ENCODE data around the gene ITGB3BP.
"Not testable (repeated sequence)": the region's sequence is repeated elsewhere in the genome, so short reads cannot be mapped to it uniquely, and the experiment has no call there.

ITGB3BP gene

GRCh38 chr1:63501256-63501655 lies 21.8 kb downstream of the ITGB3BP start:
- DNase-seq, result no peak

- no peak for DNase-seq
Observed at GRCh38 chr1:63498106-63498505, 24.9 kb downstream of the ITGB3BP start.

GRCh38 chr1:63497577-63497976 lies 25.4 kb downstream of the ITGB3BP start:
- DNase-seq, result no peak

- DNase-seq, result no peak
Observed at GRCh38 chr1:63487336-63488065, 35.5 kb downstream of the ITGB3BP start.

- no peak for DNase-seq
Observed at GRCh38 chr1:63486629-63487028, 36.4 kb downstream of the ITGB3BP start.

- no peak for DNase-seq
Observed at GRCh38 chr1:63480057-63480456, 43.0 kb downstream of the ITGB3BP start.

- no peak for DNase-seq
Observed at GRCh38 chr1:63475761-63476160, 47.3 kb downstream of the ITGB3BP start.

GRCh38 chr1:63468683-63469082 lies 54.3 kb downstream of the ITGB3BP start:
- not testable (repeated sequence) for DNase-seq

GRCh38 chr1:63466759-63467158 lies 56.3 kb downstream of the ITGB3BP start:
- no peak for DNase-seq

GRCh38 chr1:63466181-63466580 lies 56.8 kb downstream of the ITGB3BP start:
- DNase-seq, result no peak

GRCh38 chr1:63463248-63463647 lies 59.8 kb downstream of the ITGB3BP start:
- no peak for DNase-seq

GRCh38 chr1:63461661-63462230 lies 61.3 kb downstream of the ITGB3BP start:
- DNase-seq, result no peak

- DNase-seq, result no peak
Observed at GRCh38 chr1:63458750-63459149, 64.3 kb downstream of the ITGB3BP start.

- DNase-seq, result no peak
Observed at GRCh38 chr1:63454269-63454668, 68.8 kb downstream of the ITGB3BP start.

- DNase-seq, result no peak
Observed at GRCh38 chr1:63453232-63453631, 69.8 kb downstream of the ITGB3BP start.

- no peak for DNase-seq
Observed at GRCh38 chr1:63450416-63450815, 72.6 kb downstream of the ITGB3BP start.

GRCh38 chr1:63448731-63449246 lies 74.2 kb downstream of the ITGB3BP start:
- DNase-seq, result no peak

- no peak for DNase-seq
Observed at GRCh38 chr1:63442141-63442475, 80.9 kb downstream of the ITGB3BP start.

GRCh38 chr1:63435161-63435560 lies 87.9 kb downstream of the ITGB3BP start:
- DNase-seq, result no peak

GRCh38 chr1:63429281-63429680 lies 93.7 kb downstream of the ITGB3BP start:
- no peak for DNase-seq

- no peak for DNase-seq
Observed at GRCh38 chr1:63428815-63429214, 94.2 kb downstream of the ITGB3BP start.

- no peak for DNase-seq
Observed at GRCh38 chr1:63423649-63424048, 99.4 kb downstream of the ITGB3BP start.

- not testable (repeated sequence) for DNase-seq
Observed at GRCh38 chr1:63420746-63421145, 102.3 kb downstream of the ITGB3BP start.

GRCh38 chr1:63418101-63418500 lies 104.9 kb downstream of the ITGB3BP start:
- DNase-seq, result no peak

All from NCI-H2107 (cell line).